A549 (cell line): Measurements from ENCODE around the gene PTPRN2.

ENCODE experiments used
- CEBPB ChIP-seq, 2 experiments: fragments of >200 bp in 1 of 2; sonication (Bioruptor Twin) in 1 of 2; formaldehyde crosslinking in 1 of 2; IDR thresholded peaks; 2 replicates each; pipeline ENCODE4 v1.6.1; 2012 to 2016
- CHD2 ChIP-seq: fragments of 150-350 bp; IDR thresholded peaks from 2 replicates; pipeline ENCODE4 v1.6.1; 2014; ENCODE audit warnings: low read length; ENCODE audit not compliant: partially characterized antibody
- CTCF ChIP-seq: fragments of >200 bp; sonication (Bioruptor Twin); formaldehyde crosslinking; IDR thresholded peaks from 3 replicates; pipeline ENCODE4 v1.5.1; 2016
- HMGXB4 ChIP-seq: fragments of 250-450 bp; sonication (Bioruptor Pico); IDR thresholded peaks from 2 replicates; pipeline ENCODE4 v1.5.0; 2021; ENCODE audit warnings: mild to moderate bottlenecking, moderate library complexity, borderline replicate concordance
- NFE2L2 ChIP-seq: fragments of 150-350 bp; conservative IDR thresholded peaks from 2 replicates; pipeline ENCODE4 v1.6.1; 2014; ENCODE audit warnings: low read length
- POLR2A ChIP-seq: IDR thresholded peaks from 2 replicates; pipeline ENCODE4 v1.6.1; 2012; ENCODE audit warnings: mild to moderate bottlenecking, low read length
- RAD21 ChIP-seq, 2 experiments: fragments of >200 bp in 1 of 2; sonication (Bioruptor Twin) in 1 of 2; formaldehyde crosslinking in 1 of 2; IDR thresholded peaks in 1 of 2; conservative IDR thresholded peaks in 1 of 2; 2 replicates in 1 of 2; 3 replicates in 1 of 2; pipeline ENCODE4 v1.6.1; 2012 to 2018; ENCODE audit warnings: inconsistent platforms in 1 of 2
- RARB ChIP-seq: fragments of 250-450 bp; sonication (Bioruptor Pico); IDR thresholded peaks from 2 replicates; pipeline ENCODE4 v1.8.0; 2021; ENCODE audit warnings: mild to moderate bottlenecking, moderate library complexity
- SMC3 ChIP-seq: fragments of >200 bp; sonication (Bioruptor Twin); formaldehyde crosslinking; IDR thresholded peaks from 3 replicates; pipeline ENCODE4 v1.6.1; 2018; ENCODE audit warnings: inconsistent platforms

GRCh38 chr7:157628456-157628855, 959.2 kb downstream of the PTPRN2 start:
- no peak for TF ChIP-seq CTCF
- TF ChIP-seq NFE2L2: no peak
- TF ChIP-seq RAD21 (conservative IDR thresholded peaks at IDR 0.05 in 1 of 2, IDR thresholded peaks at IDR 0.05 in 1 of 2): no peak
- TF ChIP-seq POLR2A: no peak
- TF ChIP-seq RARB (CRISPR knock-in tag): no peak
- no peak for TF ChIP-seq CEBPB (IDR thresholded peaks at IDR 0.05)
- no peak for TF ChIP-seq SMC3
- no peak for TF ChIP-seq HMGXB4 (CRISPR knock-in tag)
- no peak for TF ChIP-seq CHD2
